Calu3 (cell line): ENCODE data around the gene ELOB. TPM values are rescaled to one million over a fixed set of nuclear protein-coding genes. Genes with fewer than 3 reads are reported as not detected.

Experiments
- BruUV-seq: library from RNA; stranded (reverse); fragments of 400-500 nt; replicated peaks from 2 replicates; lab custom pipeline; 2021; lab: Mats Ljungman, UMichigan
- CTCF ChIA-PET: fragments of 300-600 bp; sonication (Branson Sonifier 250); formaldehyde crosslinking; loops from one replicate; lab custom pipeline; 2022; ENCODE audit warnings: antibody characterized with exemption; lab: Charles Lee
- DNase-seq: peaks from one replicate; pipeline ENCODE4 v3.0.0; 2022
- H3K27ac Mint-ChIP-seq: one replicate; pipeline ENCODE4 v1.8.0; 2022; ENCODE audit warnings: mixed read lengths; ENCODE audit not compliant: unreplicated experiment
- H3K27me3 Mint-ChIP-seq: one replicate; pipeline ENCODE4 v1.8.0; 2022; ENCODE audit warnings: mixed read lengths; ENCODE audit not compliant: unreplicated experiment
- H3K36me3 Mint-ChIP-seq: one replicate; pipeline ENCODE4 v1.8.0; 2022; ENCODE audit warnings: mild to moderate bottlenecking, moderate library complexity, mixed read lengths; ENCODE audit not compliant: insufficient read depth, unreplicated experiment
- H3K4me1 Mint-ChIP-seq: one replicate; pipeline ENCODE4 v1.8.0; 2022; ENCODE audit warnings: mild to moderate bottlenecking, low read depth, mixed read lengths; ENCODE audit not compliant: unreplicated experiment
- H3K4me3 Mint-ChIP-seq: one replicate; pipeline ENCODE4 v1.8.0; 2022; ENCODE audit warnings: mild to moderate bottlenecking, low read depth, moderate library complexity, mixed read lengths; ENCODE audit not compliant: unreplicated experiment
- H3K9me3 Mint-ChIP-seq: one replicate; pipeline ENCODE4 v1.8.0; 2022; ENCODE audit warnings: low read depth, mixed read lengths; ENCODE audit not compliant: unreplicated experiment
- intact Hi-C: fragments of 100-400 bp; cut with micrococcal nuclease; formaldehyde crosslinking; loops from one replicate; pipeline ENCODE4 v1.10.0; 2022; ENCODE audit not compliant: unreplicated experiment
- total RNA-seq: library from RNA; stranded (reverse); gene quantifications from 2 replicates; pipeline ENCODE4 v1.2.3, GENCODE V29; 2022
- TF ChIP-seq, protein P1 (sequence below): fragments of 200-600 bp; IDR thresholded peaks from one replicate; pipeline ENCODE4 v1.8.0; 2022; ENCODE audit warnings: antibody characterized with exemption; ENCODE audit not compliant: unreplicated experiment

Gene ELOB
- total RNA-seq, 1 experiment from 2014 or later: 269 TPM

DNA sequence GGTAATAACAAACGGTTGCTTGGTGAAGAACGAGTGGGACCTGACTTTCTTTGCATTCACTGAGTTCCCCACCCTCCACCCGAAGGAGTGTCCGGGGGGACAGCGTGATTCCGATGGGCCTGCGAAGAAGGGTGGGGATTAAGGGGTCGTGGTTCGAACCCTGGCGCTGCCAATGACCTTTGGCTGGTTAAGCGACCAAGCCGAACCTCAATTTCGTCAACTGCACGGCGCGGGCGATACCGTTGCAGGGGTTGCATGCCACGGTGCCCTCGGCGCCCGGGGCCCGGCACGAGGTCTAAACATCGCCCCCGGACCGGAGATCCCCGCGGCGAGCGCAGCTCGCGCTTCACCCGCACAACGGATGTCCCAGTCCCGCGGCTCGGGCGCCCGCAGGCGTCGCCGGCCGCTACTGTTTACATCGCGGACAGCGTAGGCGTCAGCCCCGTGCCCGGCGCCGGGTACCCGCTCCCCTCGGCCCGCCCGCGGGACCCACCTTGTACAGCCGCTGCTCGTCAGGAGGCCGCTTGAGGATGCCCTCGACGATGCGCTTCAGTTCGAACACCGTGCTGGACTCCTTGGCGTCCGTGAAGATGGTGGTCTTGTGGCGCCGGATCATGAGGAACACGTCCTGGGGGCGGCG lies 460 bp downstream of the ELOB start:
- TF ChIP-seq, protein P1, sequence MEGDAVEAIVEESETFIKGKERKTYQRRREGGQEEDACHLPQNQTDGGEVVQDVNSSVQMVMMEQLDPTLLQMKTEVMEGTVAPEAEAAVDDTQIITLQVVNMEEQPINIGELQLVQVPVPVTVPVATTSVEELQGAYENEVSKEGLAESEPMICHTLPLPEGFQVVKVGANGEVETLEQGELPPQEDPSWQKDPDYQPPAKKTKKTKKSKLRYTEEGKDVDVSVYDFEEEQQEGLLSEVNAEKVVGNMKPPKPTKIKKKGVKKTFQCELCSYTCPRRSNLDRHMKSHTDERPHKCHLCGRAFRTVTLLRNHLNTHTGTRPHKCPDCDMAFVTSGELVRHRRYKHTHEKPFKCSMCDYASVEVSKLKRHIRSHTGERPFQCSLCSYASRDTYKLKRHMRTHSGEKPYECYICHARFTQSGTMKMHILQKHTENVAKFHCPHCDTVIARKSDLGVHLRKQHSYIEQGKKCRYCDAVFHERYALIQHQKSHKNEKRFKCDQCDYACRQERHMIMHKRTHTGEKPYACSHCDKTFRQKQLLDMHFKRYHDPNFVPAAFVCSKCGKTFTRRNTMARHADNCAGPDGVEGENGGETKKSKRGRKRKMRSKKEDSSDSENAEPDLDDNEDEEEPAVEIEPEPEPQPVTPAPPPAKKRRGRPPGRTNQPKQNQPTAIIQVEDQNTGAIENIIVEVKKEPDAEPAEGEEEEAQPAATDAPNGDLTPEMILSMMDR: no peak
- Mint-ChIP-seq H3K27ac (peak overlapping the region; percentile 89), H3K27me3 (no peaks in the 10 kb centered on the region), H3K4me3 (peak overlapping the region; percentile 93), H3K36me3 (peaks cover 73% of the 10 kb centered on the region), H3K4me1 (peaks cover 23% of the 10 kb centered on the region), H3K9me3 (no peaks in the 10 kb centered on the region)
- intact Hi-C loops: loop anchor here (5.0 kb wide), 2 partner anchors 46 to 61 kb away; no protein-coding TSS in a partner anchor
- DNase-seq: no peak
- no TSS peak for BruUV-seq
- CTCF ChIA-PET: interaction anchor here (0.7 to 1.2 kb wide), 4 partner anchors 8 to 91 kb away, joined by 3 read pairs; no protein-coding TSS in a partner anchor

DNA sequence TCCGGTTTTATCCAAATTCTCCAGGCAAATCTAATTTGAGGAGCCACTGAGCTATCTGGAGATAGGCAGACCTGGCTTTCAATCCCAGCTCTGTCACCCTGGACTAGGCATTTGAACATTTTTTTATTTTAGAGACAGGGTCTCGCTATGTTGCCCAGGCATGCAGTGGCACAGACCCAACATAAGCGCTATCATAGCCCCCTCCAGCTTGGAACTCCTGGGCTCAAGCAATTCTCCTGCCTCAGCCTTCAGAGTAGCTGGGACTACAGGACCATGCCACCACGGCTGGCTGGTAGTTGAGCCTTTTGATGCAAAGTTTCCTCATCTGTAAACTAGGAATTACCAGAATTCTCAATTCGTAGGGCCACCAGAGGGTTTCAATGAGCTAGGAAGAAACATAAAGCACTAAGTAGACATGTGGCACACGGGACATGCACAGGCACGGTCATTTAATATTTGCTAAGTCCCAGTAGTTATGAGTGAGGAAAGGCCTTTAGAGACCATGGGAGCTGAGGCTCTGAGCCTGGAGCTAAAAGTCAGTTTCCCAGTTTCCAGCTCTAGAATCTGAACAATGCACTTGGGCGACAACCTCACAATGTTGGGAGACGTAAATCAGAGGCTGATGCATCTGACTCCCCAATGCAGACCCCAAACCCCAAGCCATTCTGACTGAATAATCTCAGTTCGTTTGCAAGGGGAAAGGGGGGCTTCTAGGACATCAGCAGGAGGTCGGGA lies 1.1 kb downstream of the ELOB start:
- H3K36me3 Mint-ChIP-seq: peaks cover 80% of the 10 kb centered on the region
- CTCF ChIA-PET: interaction anchor here (0.7 to 1.2 kb wide), 5 partner anchors 8 to 92 kb away, joined by 3 read pairs; no protein-coding TSS in a partner anchor
- no peaks in the 10 kb centered on the region for H3K9me3 Mint-ChIP-seq
- no peak for DNase-seq
- BruUV-seq: TSS peak; percentile 29
- H3K27me3 Mint-ChIP-seq: no peaks in the 10 kb centered on the region
- TF ChIP-seq, protein P1: no peak
- intact Hi-C loops: loop anchor here (5.0 kb wide), 2 partner anchors 46 to 61 kb away; no protein-coding TSS in a partner anchor
- peak overlapping the region; percentile 89 for H3K27ac Mint-ChIP-seq
- peaks cover 23% of the 10 kb centered on the region for H3K4me1 Mint-ChIP-seq
- peak overlapping the region; percentile 93 for H3K4me3 Mint-ChIP-seq

DNA sequence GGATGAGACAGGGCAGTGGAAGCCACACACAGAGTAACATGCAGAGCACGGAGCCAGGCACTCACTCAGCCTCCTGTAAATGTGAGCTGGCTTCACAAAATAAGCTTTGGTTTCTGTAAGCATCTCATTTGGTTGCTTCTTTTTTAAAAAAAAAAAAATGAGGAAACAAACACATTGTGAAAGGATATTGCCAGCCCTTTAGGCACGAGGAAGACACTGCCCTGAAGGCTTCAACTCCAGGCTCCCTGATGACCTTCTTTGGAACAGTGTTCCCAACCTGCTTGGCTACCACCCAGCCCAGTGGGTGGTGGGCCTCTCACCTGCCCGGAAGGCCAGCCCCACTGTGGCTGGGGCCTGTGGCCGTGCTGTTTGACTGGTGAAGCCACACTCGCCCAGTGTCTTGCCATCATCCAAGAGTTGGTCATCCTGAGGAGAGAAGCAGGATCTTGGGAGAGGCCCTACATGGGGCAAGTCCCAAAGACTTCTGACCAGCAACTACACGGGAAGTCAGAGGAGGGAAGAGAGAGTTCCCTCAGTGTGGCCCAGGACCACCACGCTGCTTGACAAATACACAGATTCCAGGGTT lies 1.9 kb downstream of the ELOB start:
- Mint-ChIP-seq H3K9me3 (no peaks in the 10 kb centered on the region), H3K36me3 (peaks cover 85% of the 10 kb centered on the region), H3K4me1 (peaks cover 23% of the 10 kb centered on the region), H3K4me3 (peak overlapping the region; percentile 93), H3K27ac (no peak overlapping the region), H3K27me3 (no peaks in the 10 kb centered on the region)
- DNase-seq: no peak
- BruUV-seq: no TSS peak
- CTCF ChIA-PET: interaction anchor here (0.8 to 1.2 kb wide), 3 partner anchors 9 to 22 kb away, joined by 3 read pairs; no protein-coding TSS in a partner anchor
- TF ChIP-seq, protein P1: no peak
- intact Hi-C loops: loop anchor here (5.0 kb wide), 2 partner anchors 47 to 62 kb away; no protein-coding TSS in a partner anchor

DNA sequence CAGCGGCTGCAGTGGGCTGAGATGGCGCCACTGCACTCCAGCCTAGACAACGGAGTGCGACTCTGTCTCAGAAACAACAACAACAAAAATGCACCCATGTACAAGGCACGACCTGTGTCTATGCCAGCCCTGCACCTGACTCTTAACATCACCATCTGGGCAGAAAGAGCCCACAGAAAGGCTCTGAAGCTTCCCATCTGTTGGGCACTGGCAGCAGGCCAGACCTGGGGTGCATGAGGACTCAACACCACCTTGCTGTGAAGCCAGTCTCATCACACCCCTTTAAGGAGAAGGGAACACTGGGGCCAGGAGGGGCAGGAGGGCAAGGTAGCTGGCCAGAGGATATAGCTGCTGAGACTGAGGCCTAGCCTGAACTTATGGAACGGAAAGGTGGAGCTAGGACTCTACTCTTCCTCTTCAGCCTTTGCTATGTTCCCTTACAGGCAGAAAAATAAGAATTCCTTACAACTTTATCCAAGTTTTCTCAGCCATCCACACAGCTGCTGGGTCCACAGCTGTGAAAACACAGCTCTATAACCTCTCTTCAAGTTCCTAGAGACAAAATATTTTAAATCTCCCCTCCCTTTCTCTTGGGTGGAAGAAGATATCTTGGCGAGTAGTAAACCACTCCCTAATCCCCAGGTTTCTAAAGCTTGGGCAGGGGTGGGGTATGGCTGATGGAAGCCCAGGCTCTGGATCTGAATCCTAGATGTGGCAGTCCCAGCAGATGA lies 2.8 kb downstream of the ELOB start:
- Mint-ChIP-seq H3K9me3 (no peaks in the 10 kb centered on the region), H3K4me3 (no peak overlapping the region), H3K27ac (no peak overlapping the region), H3K4me1 (peaks cover 30% of the 10 kb centered on the region), H3K27me3 (no peaks in the 10 kb centered on the region), H3K36me3 (peaks cover 87% of the 10 kb centered on the region)
- no TSS peak for BruUV-seq
- TF ChIP-seq, protein P1: no peak
- CTCF ChIA-PET: interaction anchor here (1.4 kb wide), 1 partner anchor 80 kb away, joined by 3 read pairs; no protein-coding TSS in a partner anchor
- intact Hi-C loops: no loop called here
- DNase-seq: no peak
